H1 (cell line): ENCODE data around the gene ADGRV1. TPM values are rescaled to one million over a fixed set of nuclear protein-coding genes. Genes with fewer than 3 reads are reported as not detected.

Experiments
- HDAC2 ChIP-seq, 2 experiments: fragments of 300-600 bp in 1 of 2; sonication (generic) in 1 of 2; IDR thresholded peaks; 2 replicates each; pipeline ENCODE4 v1.6.1; 2011 to 2012; ENCODE audit warnings: low read depth in 2 of 2, low read length in 2 of 2, mild to moderate bottlenecking in 2 of 2, moderate library complexity in 2 of 2, borderline replicate concordance in 1 of 2, inconsistent platforms in 1 of 2
- HDAC6 ChIP-seq: IDR thresholded peaks from one replicate; pipeline ENCODE4 v1.7.1; 2012; ENCODE audit warnings: low read depth, mild to moderate bottlenecking, inconsistent platforms, low read length, moderate library complexity
- KDM1A ChIP-seq: fragments of 200-600, 300-600 bp; sonication (generic); IDR thresholded peaks from 2 replicates; pipeline ENCODE4 v1.7.1; 2016; ENCODE audit warnings: mild to moderate bottlenecking, low read length, borderline replicate concordance
- SAP30 ChIP-seq: fragments of 300-600 bp; sonication (generic); IDR thresholded peaks from 2 replicates; pipeline ENCODE4 v1.7.1; 2012; ENCODE audit warnings: low read length, moderate library complexity, mild to moderate bottlenecking, inconsistent platforms; ENCODE audit not compliant: insufficient read depth, insufficient replicate concordance
- polyA plus RNA-seq, 7 experiments: library from polyadenylated mRNA; depleted of rRNA in 3 of 7; stranded (reverse) in 5 of 7; unstranded in 2 of 7; fragments of >200 nt in 5 of 7; fragments of 200-250 nt in 2 of 7; gene quantifications; 1 replicate in 5 of 7; 2 replicates in 1 of 7; 4 replicates in 1 of 7; pipeline versions ENCODE4 v1.2.1 to v1.2.3, GENCODE V29; 2011 to 2013; ENCODE audit warnings: missing spikeins in 2 of 7, mixed read lengths in 2 of 7
- total RNA-seq: library from RNA; stranded (reverse); fragmentation: NEBNext Ultra II Directional; extraction: Animal tissue kit (Norgen Biotek cat#: 25700); gene quantifications from 2 replicates; pipeline ENCODE4 v1.2.1, GENCODE V29; 2021

ADGRV1 gene
- total and polyA plus RNA-seq, 2 of the 8 experiments (the other 6 are each of a cell fraction or from before 2014, with no cell fraction given) = 53.1 to 62.2 TPM

- TF ChIP-seq HDAC6 = no peak
- TF ChIP-seq KDM1A = no peak
- no peak for TF ChIP-seq SAP30
- no peak for TF ChIP-seq HDAC2 (IDR thresholded peaks at IDR 0.05; ENCODE audit: borderline replicate concordance in 1 of 2, low read depth in 2 of 2, low read length in 2 of 2)
These were observed 376.1 kb downstream of the ADGRV1 start (continued) for GRCh38 chr5:90934738-90935137.
